HepG2 (cell line): ENCODE results near the gene EYA2.

Experiments
- CEBPB ChIP-seq: IDR thresholded peaks from 2 replicates; pipeline ENCODE4 v1.6.1; 2011; ENCODE audit warnings: low read depth, low read length, improper control_type of control experiment, borderline replicate concordance
- CTCF ChIP-seq: sonication (generic); formaldehyde crosslinking; IDR thresholded peaks from 2 replicates; pipeline ENCODE4 v1.5.0; 2020; ENCODE audit warnings: mild to moderate bottlenecking, missing genetic modification reagents, moderate library complexity
- EZH2 ChIP-seq: conservative IDR thresholded peaks from 2 replicates; pipeline ENCODE4 v1.6.1; 2012; ENCODE audit warnings: mild to moderate bottlenecking, low read depth, low read length, moderate library complexity
- KDM1A ChIP-seq: IDR thresholded peaks from 2 replicates; pipeline ENCODE4 v1.6.1; 2016; ENCODE audit warnings: missing compliant biosample characterization
- KLF6 ChIP-seq: IDR thresholded peaks from 2 replicates; pipeline ENCODE4 v1.8.0; 2016; ENCODE audit warnings: missing biosample characterization, missing genetic modification reagents
- POLR2A ChIP-seq, 2 experiments: IDR thresholded peaks; 2 replicates each; pipeline ENCODE4 v1.6.1; 2011; ENCODE audit warnings: low read depth in 2 of 2, low read length in 2 of 2, mild to moderate bottlenecking in 1 of 2, moderate library complexity in 1 of 2; ENCODE audit not compliant: insufficient read depth in 1 of 2
- POLR2AphosphoS2 ChIP-seq: IDR thresholded peaks from 2 replicates; pipeline ENCODE4 v1.6.1; 2011; ENCODE audit warnings: low read depth, low read length, improper control_type of control experiment

GRCh38 chr20:46946796-46947195 is 52.2 kb downstream of the EYA2 start:
- TF ChIP-seq KDM1A (CRISPR knock-in tag) (no peak), EZH2 (no peak), CTCF (CRISPR knock-in tag) (no peak), POLR2A (IDR thresholded peaks at IDR 0.05; ENCODE audit: insufficient read depth in 1 of 2, low read depth in 2 of 2, low read length in 2 of 2) (no peak), POLR2AphosphoS2 (no peak), KLF6 (CRISPR knock-in tag) (no peak), CEBPB (no peak)
